C4-2B (cell line): ENCODE measurements around the gene TRDMT1.

ENCODE experiments used
- H3K27ac ChIP-seq: fragments of 450-650 bp; 2 replicates; pipeline ENCODE4 v1.5.1; 2017
- CTCF ChIP-seq: fragments of 450-650 bp; conservative IDR thresholded peaks from 2 replicates; pipeline ENCODE4 v1.5.1; 2017; ENCODE audit warnings: mild to moderate bottlenecking
- ZFX ChIP-seq: fragments of 450-650 bp; IDR thresholded peaks from 2 replicates; pipeline ENCODE4 v1.6.1; 2017

TRDMT1 gene

GRCh38 chr10:17222329-17222728 is 20.9 kb upstream of the TRDMT1 start:
- no peak for TF ChIP-seq CTCF
- no peak for TF ChIP-seq ZFX
- H3K27ac ChIP-seq = no peak overlapping the region

GRCh38 chr10:17220652-17221100 is 19.2 kb upstream of the TRDMT1 start:
- no peak overlapping the region for H3K27ac ChIP-seq
- TF ChIP-seq ZFX = no peak
- no peak for TF ChIP-seq CTCF

- no peak overlapping the region for H3K27ac ChIP-seq
- TF ChIP-seq CTCF (no peak), ZFX (no peak)
Measured at GRCh38 chr10:17219024-17219423, 17.6 kb upstream of the TRDMT1 start.

DNA sequence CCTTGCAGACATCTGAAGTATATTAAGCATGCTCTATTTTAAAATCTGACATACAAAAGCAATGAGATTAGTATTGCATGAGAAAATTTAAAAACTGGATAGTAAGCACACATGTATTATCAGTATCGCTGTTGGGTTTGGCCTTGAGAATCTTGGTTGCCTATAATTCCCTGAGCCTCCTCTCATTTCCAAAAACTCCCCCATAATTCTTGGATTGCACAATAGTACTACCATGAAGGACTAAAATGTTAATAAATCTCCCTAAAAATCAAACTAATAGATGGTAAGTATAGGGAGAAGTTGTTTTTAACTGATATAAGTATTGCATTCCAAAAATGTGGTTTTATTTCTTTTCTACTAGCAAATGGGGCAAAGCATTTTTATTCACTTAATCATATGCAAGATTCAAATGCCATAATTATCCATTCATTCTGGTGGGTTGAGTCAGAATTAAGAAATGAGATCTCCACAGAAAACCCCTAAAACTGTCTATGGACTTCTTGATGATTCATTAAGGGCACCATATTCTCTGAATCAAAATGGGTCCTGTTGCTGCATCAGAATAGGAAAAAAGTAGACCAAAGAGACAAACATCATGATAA is 16.3 kb upstream of the TRDMT1 start:
- no peak overlapping the region for H3K27ac ChIP-seq
- TF ChIP-seq CTCF (no peak), ZFX (no peak)

DNA sequence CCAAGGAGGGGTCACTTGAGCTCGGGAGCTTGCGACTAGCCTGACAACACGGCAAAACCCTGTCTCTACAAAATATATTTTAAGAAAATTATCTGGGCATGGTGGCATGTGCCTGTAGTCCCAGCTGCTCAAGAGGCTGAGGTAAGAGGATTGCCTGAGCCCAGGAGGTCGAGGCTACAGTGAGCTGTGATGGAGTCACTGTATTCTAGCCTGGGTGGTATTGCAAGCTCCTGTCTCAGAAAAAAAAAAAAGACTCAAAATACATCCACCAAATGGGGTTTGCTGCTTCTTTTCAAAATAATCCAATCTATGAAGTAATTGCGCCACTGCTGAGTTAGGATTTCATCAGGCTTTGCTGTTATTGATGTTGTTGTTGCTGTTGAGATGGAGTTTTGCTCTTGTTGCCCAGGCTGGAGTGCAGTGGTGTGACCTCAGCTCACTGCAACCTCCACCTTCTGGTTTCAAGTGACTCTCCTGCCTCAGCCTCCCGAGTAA is 15.5 kb upstream of the TRDMT1 start:
- H3K27ac ChIP-seq = no peak overlapping the region

DNA sequence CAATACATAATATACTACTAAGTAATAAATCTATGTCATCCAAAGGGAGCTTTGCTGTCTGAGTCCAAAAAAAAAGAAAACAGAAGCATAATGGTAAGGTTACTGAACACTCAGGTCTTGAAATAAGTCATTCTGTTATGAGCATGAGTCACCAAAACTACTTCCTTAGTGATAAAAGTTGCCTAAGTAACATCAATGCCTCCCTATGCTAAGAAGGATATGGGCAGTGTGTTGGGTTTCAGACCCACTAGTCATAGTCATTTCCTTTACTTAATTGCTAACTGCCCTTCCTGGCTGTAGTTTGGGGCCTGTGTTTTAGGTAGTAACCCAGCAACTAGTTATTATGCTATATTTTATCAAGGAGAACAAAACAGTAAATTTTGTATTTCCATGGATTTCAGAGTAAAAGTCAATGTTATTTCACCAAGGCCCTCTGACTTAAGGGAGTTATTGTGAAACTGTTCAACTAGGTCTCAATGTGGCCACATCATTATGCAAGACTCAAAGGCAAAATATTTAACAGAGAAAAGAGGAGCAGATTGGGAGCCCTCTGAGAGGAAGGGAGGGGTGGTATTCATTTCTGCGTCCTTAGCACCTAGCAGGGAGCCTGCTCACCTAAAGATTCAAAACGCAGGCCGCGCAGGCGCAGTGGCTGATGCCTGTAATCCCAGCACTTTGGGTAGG is 14.9 kb upstream of the TRDMT1 start:
- H3K27ac ChIP-seq = no peak overlapping the region
- no peak for TF ChIP-seq CTCF
- TF ChIP-seq ZFX = no peak

More for the DNA sequence above, 15.5 kb upstream of the TRDMT1 start:
- TF ChIP-seq CTCF (no peak), ZFX (no peak)

- no peak overlapping the region for H3K27ac ChIP-seq
- no peak for TF ChIP-seq CTCF
- TF ChIP-seq ZFX = no peak
Measured at GRCh38 chr10:17215782-17216122, 14.3 kb upstream of the TRDMT1 start.
